ENCODE measurements around the gene SLC25A42.
"Not testable (repeated sequence)": the region's sequence is repeated elsewhere in the genome, so short reads cannot be mapped to it uniquely, and the experiment has no call there.

SLC25A42 gene

DNA sequence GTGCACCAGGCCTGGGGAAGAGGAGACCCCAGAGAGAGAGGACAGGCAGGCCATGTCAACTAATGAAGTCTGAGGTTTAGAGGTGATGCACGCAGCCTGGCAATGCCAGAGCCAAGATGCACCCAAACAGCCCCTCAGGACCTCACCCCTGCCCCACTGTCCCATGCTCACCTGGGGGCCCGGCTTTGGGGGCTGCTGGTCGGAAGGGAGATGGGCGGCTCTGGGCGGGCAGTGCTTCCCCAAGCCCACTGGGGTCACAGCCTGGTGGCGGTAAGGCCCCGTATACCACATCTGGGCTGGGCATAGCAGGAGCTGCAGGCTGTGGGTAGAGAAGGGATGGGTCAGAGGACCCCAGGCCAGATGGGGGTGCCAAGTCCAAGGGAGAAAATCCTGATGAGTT lies 83.1 kb downstream of the SLC25A42 start:
- FAIRE-seq (no peak), DNase-seq (ENCODE audit: insufficient read length) (no peak)
- TF ChIP-seq POLR2A (IDR thresholded peaks at IDR 0.05; ENCODE audit: low read depth, low read length) (no peak), POLR2AphosphoS5 (IDR thresholded peaks at IDR 0.05; ENCODE audit: low read depth, low read length) (no peak), TAF1 (IDR thresholded peaks at IDR 0.05; ENCODE audit: borderline replicate concordance, low read depth, low read length) (no peak)

DNA sequence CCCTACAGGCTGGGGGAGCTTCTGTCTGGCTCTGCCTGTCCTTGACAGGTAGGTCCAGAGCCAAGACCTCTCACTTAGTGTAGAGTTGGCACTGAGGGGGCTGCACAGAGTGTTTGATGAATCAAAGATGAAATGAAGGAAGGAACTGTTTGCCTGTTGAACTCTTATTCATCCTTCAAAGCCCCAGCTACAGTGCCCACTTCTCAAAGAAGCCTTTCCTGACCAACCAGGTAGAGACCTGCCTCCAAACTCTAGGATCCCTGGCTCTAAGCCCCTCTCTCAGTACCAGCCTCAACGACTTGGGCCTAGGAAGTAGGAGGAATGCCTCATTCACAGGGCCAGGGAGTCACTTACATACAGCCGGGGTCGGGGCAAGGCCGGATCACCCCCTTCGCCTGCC lies 83.5 kb downstream of the SLC25A42 start:
- FAIRE-seq (no peak), DNase-seq (ENCODE audit: insufficient read length) (no peak)
- no peak for TF ChIP-seq POLR2A (IDR thresholded peaks at IDR 0.05; ENCODE audit: low read depth, low read length)
- no peak for TF ChIP-seq TAF1 (IDR thresholded peaks at IDR 0.05; ENCODE audit: borderline replicate concordance, low read depth, low read length)
- TF ChIP-seq POLR2AphosphoS5 (IDR thresholded peaks at IDR 0.05; ENCODE audit: low read depth, low read length), result no peak

DNA sequence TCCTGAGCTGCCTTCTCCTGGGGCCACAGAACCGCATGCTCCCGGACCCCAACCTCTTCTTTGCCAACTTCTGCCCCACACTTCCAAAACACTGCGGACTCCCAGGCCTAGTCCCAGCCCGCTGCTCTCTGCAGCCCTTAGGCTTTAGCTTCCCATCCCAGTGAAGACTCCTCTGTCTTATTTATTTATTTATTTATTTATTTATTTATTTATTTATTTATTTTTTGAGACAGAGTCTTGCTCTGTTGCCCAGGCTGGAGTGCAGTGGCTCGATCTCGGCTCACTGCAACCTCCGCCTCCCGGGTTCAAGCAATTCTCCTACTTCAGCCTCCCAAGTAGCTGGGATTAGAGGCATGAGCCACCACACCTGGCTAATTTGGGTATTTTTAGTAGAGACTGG lies 84.7 kb downstream of the SLC25A42 start:
- DNase-seq (ENCODE audit: insufficient read length); FAIRE-seq: not testable (repeated sequence)

DNA sequence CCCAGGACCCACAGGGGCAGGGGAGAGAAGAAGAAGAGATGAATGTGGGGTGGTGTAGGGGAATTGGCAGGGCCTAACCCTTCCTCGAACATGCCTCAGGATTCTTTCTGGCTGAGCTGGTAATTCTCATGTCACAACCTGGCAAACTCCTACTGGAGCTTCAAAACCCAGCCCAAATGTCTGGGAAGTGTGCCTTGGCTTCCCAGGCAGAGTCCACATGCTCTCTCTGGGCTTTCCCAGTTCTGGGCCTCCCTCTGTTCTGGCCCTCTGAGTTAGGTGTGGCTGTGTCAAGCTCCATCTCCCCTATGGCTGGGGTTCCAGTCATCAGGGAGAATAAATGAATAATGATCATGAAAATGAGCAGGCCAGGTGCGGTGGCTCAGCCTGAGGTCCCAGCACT lies 85.6 kb downstream of the SLC25A42 start:
- TF ChIP-seq TAF1 (IDR thresholded peaks at IDR 0.05; ENCODE audit: borderline replicate concordance, low read depth, low read length), result no peak
- no peak for TF ChIP-seq POLR2AphosphoS5 (IDR thresholded peaks at IDR 0.05; ENCODE audit: low read depth, low read length)
- no peak for TF ChIP-seq POLR2A (IDR thresholded peaks at IDR 0.05; ENCODE audit: low read depth, low read length)
- DNase-seq (ENCODE audit: insufficient read length) (no peak), FAIRE-seq (no peak)

DNA sequence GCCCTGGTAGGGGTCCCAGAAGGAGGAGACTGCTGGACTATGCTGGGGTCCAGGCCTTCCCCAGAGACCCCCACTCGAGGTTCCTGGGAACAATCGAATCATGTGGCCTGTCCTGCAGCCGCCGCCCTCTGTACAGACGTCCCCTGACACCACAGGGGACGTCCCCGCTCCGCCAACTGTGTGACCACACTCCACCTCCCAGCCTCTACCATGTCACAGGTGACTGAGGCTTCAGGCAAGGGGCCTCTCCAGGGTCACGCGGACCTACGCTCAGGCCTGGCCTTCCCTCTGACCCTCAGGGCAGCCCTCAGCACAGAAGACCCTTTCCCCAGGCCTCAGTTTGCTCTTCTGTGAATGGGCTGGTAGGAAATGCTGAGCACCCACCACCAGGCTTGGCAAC lies 87.6 kb downstream of the SLC25A42 start:
- no peak for TF ChIP-seq TAF1 (IDR thresholded peaks at IDR 0.05; ENCODE audit: borderline replicate concordance, low read depth, low read length)
- TF ChIP-seq POLR2AphosphoS5 (IDR thresholded peaks at IDR 0.05; ENCODE audit: low read depth, low read length), result no peak
- DNase-seq (ENCODE audit: insufficient read length), result no peak
- FAIRE-seq, result peak; percentile 96

DNA sequence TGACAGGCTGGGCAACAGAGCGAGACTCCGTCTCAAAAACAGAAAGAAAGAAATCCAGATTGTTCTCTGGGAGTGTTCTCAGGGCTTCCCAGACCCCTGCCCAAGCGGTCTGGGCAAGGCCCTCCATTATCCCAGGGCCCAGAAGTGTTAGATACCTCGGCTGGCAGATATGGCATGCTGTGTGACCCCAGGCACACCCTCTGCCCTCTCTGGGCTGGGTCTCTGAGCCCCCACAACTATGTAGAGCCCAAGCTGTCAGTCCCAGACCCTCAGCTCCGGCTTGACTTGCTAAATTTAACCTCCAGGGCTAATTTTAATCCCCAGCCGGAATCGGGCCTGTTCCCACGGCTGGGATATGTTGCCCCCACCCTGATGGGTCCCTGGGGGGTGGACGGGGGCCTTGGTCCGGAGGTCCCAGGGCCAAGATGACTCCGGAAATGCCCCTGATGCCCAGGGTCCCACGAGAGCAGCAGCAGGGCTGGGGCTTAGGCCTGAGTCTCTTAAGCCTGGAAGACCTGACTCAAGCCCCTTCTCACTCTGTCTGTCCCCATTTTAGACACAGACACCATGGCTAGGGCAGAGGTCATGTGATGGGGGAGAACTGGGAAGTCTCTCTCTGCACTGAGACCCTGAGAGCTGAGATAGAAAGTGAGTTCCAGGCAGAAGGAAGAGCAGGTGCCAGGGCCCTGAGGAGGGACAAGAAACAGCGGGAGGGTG lies 89.0 kb downstream of the SLC25A42 start:
- TF ChIP-seq TAF1 (IDR thresholded peaks at IDR 0.05; ENCODE audit: borderline replicate concordance, low read depth, low read length), result no peak
- no peak for TF ChIP-seq POLR2AphosphoS5 (IDR thresholded peaks at IDR 0.05; ENCODE audit: low read depth, low read length)
- TF ChIP-seq POLR2A (IDR thresholded peaks at IDR 0.05; ENCODE audit: low read depth, low read length), result no peak
- FAIRE-seq (no peak), DNase-seq (ENCODE audit: insufficient read length) (no peak)

DNA sequence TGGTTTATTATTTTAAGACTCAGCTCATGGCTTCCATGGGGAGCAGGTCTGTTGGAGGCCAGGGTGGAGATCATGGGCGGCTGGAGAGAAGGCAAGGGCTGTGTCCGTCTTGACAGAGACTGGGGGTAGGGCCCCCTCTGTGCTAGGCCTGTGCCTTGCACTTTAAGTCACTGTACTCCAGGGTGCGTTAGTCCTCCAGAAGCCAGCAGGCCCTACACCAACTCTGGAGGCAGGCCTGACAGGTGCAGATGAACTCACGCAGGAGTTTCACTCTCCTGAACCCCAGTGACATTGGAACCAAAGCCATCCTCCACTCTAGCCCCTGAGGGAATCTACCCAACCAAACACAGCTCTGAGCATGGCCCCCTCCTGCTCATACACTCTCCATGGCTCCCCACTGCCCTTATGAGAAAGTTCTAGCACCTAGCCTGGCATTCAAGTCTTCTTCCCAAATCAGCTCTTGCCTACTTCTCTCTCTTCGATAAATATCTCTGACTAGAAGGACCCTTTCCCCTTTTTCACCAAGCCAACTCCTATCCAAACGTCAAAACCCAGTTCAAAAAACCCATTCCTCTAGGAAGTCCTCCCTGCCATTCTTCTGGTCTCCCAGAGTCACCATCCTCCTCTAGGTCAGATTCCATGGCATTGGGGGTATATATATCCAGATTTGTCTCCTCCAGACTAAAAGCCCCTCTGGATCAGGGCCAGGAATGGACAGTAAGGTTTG lies 91.1 kb downstream of the SLC25A42 start:
- FAIRE-seq, result no peak
- DNase-seq (ENCODE audit: insufficient read length), result no peak
- no peak for TF ChIP-seq POLR2A (IDR thresholded peaks at IDR 0.05; ENCODE audit: low read depth, low read length)
- no peak for TF ChIP-seq POLR2AphosphoS5 (IDR thresholded peaks at IDR 0.05; ENCODE audit: low read depth, low read length)
- no peak for TF ChIP-seq TAF1 (IDR thresholded peaks at IDR 0.05; ENCODE audit: borderline replicate concordance, low read depth, low read length)

DNA sequence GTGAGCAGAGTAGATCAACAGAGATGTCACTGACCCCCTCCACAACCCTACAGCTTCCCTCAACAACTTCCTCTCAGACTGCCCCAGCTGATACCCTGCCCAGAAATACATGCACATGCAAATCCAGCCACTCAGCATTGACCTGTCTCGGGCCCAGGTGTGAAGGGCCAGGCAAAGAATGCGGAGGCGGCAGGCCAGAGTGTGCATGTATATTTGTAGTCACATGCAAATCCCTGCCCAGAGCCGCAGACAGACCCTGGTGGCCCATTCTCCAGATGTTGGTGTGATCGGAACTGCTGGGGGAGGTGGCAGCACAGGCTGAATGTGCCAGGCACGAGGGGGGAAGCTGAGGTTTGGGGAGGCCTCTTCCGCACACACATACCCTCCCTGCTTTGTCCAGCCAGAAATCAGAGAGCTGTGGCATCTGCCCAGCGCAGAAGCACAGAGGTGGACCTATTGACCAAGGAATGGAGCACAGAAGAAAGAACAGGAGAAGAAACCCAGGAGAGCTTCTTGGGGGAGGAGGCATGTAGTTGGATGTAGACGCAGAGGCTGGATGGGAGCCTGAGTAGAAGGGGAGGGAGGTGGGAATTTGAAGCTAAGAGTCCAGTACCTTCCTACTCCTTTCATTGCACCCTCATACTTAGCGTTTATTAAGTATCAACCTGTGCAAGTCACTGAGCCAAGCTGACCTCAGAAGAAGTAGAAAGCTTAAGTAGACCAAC lies 91.9 kb downstream of the SLC25A42 start:
- DNase-seq (ENCODE audit: insufficient read length) (peak; percentile 69), FAIRE-seq (peak; percentile 91)
- TF ChIP-seq POLR2AphosphoS5 (IDR thresholded peaks at IDR 0.05; ENCODE audit: low read depth, low read length) (no peak), POLR2A (IDR thresholded peaks at IDR 0.05; ENCODE audit: low read depth, low read length) (no peak), TAF1 (IDR thresholded peaks at IDR 0.05; ENCODE audit: borderline replicate concordance, low read depth, low read length) (no peak)

DNA sequence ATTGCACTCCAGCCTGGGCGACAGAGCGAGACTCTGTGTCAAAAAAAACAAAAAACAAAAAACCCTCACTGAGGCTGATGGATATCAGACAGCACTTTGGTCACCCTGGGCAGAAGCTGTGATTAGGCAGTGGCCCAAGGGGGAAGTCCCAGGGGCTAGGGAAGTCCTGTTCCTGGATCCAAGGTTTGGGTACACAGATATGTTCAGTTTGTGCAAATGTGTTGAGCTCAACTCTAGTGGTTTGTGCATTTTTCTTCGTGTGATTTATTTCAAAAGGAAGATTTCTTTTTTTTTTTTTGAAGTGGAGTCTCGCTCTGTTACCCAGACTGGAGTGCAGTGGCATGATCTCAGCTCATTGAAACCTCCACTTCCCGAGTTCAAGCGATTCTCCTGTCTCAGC lies 94.0 kb downstream of the SLC25A42 start:
- peak; percentile 56 for FAIRE-seq
- DNase-seq (ENCODE audit: insufficient read length), result no peak
- TF ChIP-seq TAF1 (IDR thresholded peaks at IDR 0.05; ENCODE audit: borderline replicate concordance, low read depth, low read length) (no peak), POLR2A (IDR thresholded peaks at IDR 0.05; ENCODE audit: low read depth, low read length) (no peak), POLR2AphosphoS5 (IDR thresholded peaks at IDR 0.05; ENCODE audit: low read depth, low read length) (no peak)

DNA sequence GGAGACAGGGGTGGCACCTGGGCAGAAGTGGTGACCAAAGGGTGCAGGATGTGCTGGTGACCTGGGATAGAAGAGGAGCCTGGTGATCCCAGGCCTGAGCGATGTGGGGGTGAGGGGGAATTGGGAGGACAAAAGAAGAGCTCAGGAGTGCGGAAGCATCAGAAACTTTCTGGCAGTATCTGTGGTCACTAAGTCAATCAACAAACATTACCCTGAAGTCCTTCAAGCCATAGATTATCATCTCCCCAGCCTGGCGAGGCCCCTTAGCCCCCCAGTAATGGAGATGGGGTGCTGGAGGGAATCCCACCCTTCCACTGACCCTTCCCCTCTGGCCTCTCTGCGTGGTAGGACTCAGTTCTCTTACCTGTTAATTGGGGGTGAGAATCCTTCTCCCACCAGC lies 95.7 kb downstream of the SLC25A42 start:
- FAIRE-seq, result no peak
- TF ChIP-seq TAF1 (IDR thresholded peaks at IDR 0.05; ENCODE audit: borderline replicate concordance, low read depth, low read length) (no peak), POLR2AphosphoS5 (IDR thresholded peaks at IDR 0.05; ENCODE audit: low read depth, low read length) (no peak), POLR2A (IDR thresholded peaks at IDR 0.05; ENCODE audit: low read depth, low read length) (no peak)
- no peak for DNase-seq (ENCODE audit: insufficient read length)

DNA sequence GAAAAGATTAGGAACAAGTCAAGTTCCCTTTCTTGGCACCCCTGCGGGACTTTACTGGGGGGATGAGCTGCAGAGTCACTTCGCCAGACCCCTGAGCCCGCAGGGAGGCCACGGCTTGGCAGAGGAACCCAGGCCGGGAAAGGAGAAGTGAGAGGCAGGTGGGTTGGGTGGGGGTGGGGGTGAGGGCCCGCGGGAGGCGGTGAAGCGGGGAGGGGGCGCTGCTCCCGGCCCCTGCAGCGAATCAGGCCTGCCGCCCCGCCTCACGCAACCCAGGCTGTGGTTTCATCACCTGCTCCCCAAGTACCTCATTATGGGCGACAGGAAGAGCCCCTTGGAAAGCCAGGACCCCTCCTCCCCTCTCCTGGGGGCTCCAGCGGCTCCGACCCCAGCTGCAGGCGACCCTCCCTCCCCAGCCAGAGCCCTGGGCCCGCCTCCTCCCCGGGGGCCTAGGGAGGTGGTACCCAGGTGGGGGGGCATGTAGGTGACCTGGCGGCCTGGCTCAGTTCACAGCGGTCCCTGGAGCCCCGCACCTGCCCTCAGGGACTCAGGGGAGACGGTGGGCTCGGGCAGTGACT lies 96.8 kb downstream of the SLC25A42 start:
- FAIRE-seq (no peak), DNase-seq (ENCODE audit: insufficient read length) (peak; percentile 78)
- TF ChIP-seq POLR2A (IDR thresholded peaks at IDR 0.05; ENCODE audit: low read depth, low read length), result no peak
- TF ChIP-seq POLR2AphosphoS5 (IDR thresholded peaks at IDR 0.05; ENCODE audit: low read depth, low read length), result no peak
- TF ChIP-seq TAF1 (IDR thresholded peaks at IDR 0.05; ENCODE audit: borderline replicate concordance, low read depth, low read length), result no peak

All from GM12892 (cell line).